HEK293 (cell line): ENCODE measurements around the gene C2orf49.

ENCODE experiments used
- CTCF ChIA-PET: fragments of 350-600 bp; formaldehyde crosslinking; extraction: SDS; loops from one replicate; lab custom pipeline; 2021; ENCODE audit warnings: antibody characterized with exemption; lab: Yijun Ruan, JAX
- POLR2A ChIA-PET: fragments of 300-600 bp; formaldehyde crosslinking; extraction: SDS; loops from one replicate; lab custom pipeline; 2020; ENCODE audit warnings: antibody characterized with exemption, inconsistent platforms; lab: Yijun Ruan, JAX
- H3K27ac ChIP-seq: fragments of 200-500 bp; sonication (Bioruptor generic); 2 replicates; pipeline ENCODE4 v1.5.1; 2014; ENCODE audit warnings: low read depth, low read length, control low read depth, inconsistent platforms; ENCODE audit errors: extremely low read depth
- H3K36me3 ChIP-seq, 2 experiments: fragments of 200-500 bp in 1 of 2; sonication (Bioruptor generic) in 1 of 2; 1 replicate in 1 of 2; 2 replicates in 1 of 2; pipeline ENCODE4 v1.5.1; 2014 to 2017; ENCODE audit warnings: inconsistent platforms in 2 of 2, low read length in 2 of 2; ENCODE audit not compliant: control insufficient read depth in 2 of 2, insufficient read depth in 1 of 2
- H3K4me1 ChIP-seq: fragments of 200-500 bp; sonication (Bioruptor generic); 2 replicates; pipeline ENCODE4 v1.5.1; 2014; ENCODE audit warnings: mild to moderate bottlenecking, low read length, inconsistent platforms; ENCODE audit not compliant: control insufficient read depth, insufficient read depth
- H3K4me3 ChIP-seq: 2 replicates; pipeline ENCODE4 v1.5.1; 2011; ENCODE audit warnings: low read depth, mild to moderate bottlenecking, control low read depth, low read length, moderate library complexity
- H3K9me3 ChIP-seq: fragments of 200-500 bp; sonication (Bioruptor generic); 2 replicates; pipeline ENCODE4 v1.5.1; 2014; ENCODE audit warnings: low read depth, low read length, inconsistent platforms; ENCODE audit not compliant: control insufficient read depth, insufficient read depth
- GFI1B ChIP-seq: fragments of 450-650 bp; formaldehyde crosslinking; IDR thresholded peaks from 2 replicates; pipeline ENCODE4 v1.5.1; 2016; ENCODE audit warnings: missing biosample characterization, missing genetic modification characterization
- GLIS2 ChIP-seq: fragments of 450-650 bp; formaldehyde crosslinking; IDR thresholded peaks from 2 replicates; pipeline ENCODE4 v1.5.1; 2016; ENCODE audit warnings: missing biosample characterization, missing genetic modification characterization
- HOXA7 ChIP-seq: sonication (generic); formaldehyde crosslinking; IDR thresholded peaks from 2 replicates; pipeline ENCODE4 v1.8.1; 2022; ENCODE audit warnings: missing genetic modification reagents, borderline replicate concordance
- SCRT2 ChIP-seq: fragments of 450-650 bp; formaldehyde crosslinking; IDR thresholded peaks from 2 replicates; pipeline ENCODE4 v1.5.1; 2016; ENCODE audit warnings: missing biosample characterization, missing genetic modification characterization
- WT1 ChIP-seq: fragments of 450-650 bp; formaldehyde crosslinking; IDR thresholded peaks from 2 replicates; pipeline ENCODE4 v1.5.1; 2016; ENCODE audit warnings: missing biosample characterization, missing genetic modification characterization
- YY1 ChIP-seq: fragments of 450-650 bp; formaldehyde crosslinking; IDR thresholded peaks from 2 replicates; pipeline ENCODE4 v1.5.1; 2018; ENCODE audit warnings: missing biosample characterization, missing genetic modification characterization
- ZBTB17 ChIP-seq: fragments of 450-650 bp; formaldehyde crosslinking; IDR thresholded peaks from 2 replicates; pipeline ENCODE4 v1.5.1; 2016; ENCODE audit warnings: missing biosample characterization, missing genetic modification characterization
- ZNF114 ChIP-seq: fragments of 450-650 bp; formaldehyde crosslinking; IDR thresholded peaks from 2 replicates; pipeline ENCODE4 v1.5.0; 2017; ENCODE audit warnings: missing biosample characterization, missing genetic modification characterization
- ZNF37A ChIP-seq: fragments of 450-650 bp; IDR thresholded peaks from 2 replicates; pipeline ENCODE4 v1.5.1; 2018; ENCODE audit warnings: missing biosample characterization, missing genetic modification characterization
- ZNF621 ChIP-seq: fragments of 450-650 bp; formaldehyde crosslinking; IDR thresholded peaks from 2 replicates; pipeline ENCODE4 v1.5.1; 2017; ENCODE audit warnings: missing biosample characterization, missing genetic modification characterization
- ZSCAN30 ChIP-seq: fragments of 450-650 bp; IDR thresholded peaks from 2 replicates; pipeline ENCODE4 v1.5.1; 2018; ENCODE audit warnings: missing biosample characterization, mild to moderate bottlenecking, missing genetic modification characterization, moderate library complexity
- ZXDB ChIP-seq: fragments of 450-650 bp; formaldehyde crosslinking; IDR thresholded peaks from 2 replicates; pipeline ENCODE4 v1.5.1; 2016; ENCODE audit warnings: missing biosample characterization, missing genetic modification characterization
- TF ChIP-seq, protein P1 (sequence below): fragments of 450-650 bp; IDR thresholded peaks from 2 replicates; pipeline ENCODE4 v1.5.1; 2018; ENCODE audit warnings: missing biosample characterization, mild to moderate bottlenecking, missing genetic modification characterization
- TF ChIP-seq, protein P2 (sequence below): fragments of 450-650 bp; formaldehyde crosslinking; IDR thresholded peaks from 2 replicates; pipeline ENCODE4 v1.5.1; 2016; ENCODE audit warnings: missing biosample characterization, missing genetic modification characterization
- TF ChIP-seq, protein P3 (sequence below): fragments of 450-650 bp; formaldehyde crosslinking; IDR thresholded peaks from 2 replicates; pipeline ENCODE4 v1.5.1; 2016; ENCODE audit warnings: missing biosample characterization, missing genetic modification characterization
- TF ChIP-seq, protein P4 (sequence below): fragments of 450-650 bp; formaldehyde crosslinking; IDR thresholded peaks from 2 replicates; pipeline ENCODE4 v1.5.1; 2016; ENCODE audit warnings: missing biosample characterization, missing genetic modification characterization
- TF ChIP-seq, protein P5 (sequence below): fragments of 450-650 bp; formaldehyde crosslinking; IDR thresholded peaks from 2 replicates; pipeline ENCODE4 v1.5.1; 2017; ENCODE audit warnings: missing biosample characterization, missing genetic modification characterization
- TF ChIP-seq, protein P6 (sequence below): fragments of 450-650 bp; formaldehyde crosslinking; IDR thresholded peaks from 2 replicates; pipeline ENCODE4 v1.5.1; 2016; ENCODE audit warnings: missing biosample characterization, missing genetic modification characterization

The C2orf49 gene

DNA sequence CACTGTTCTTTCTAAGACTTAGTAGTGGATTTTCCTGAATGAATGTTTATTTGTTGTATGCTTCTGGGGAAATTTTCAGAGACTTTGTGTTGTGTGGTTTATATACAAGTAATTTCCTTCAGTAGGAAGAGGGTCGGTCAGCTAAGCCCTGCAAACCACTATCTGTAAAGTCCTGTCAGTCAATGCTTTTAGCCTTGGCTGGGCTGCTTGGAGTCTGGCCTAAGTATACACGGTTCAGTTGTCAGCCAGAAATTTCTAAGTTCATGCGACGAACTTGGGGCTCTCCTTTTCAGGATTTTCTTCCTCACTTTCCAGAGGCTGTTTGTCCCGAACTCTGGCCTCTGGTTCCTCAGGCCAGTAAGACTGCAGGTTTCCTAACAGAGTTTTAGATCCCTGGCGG is 21.3 kb downstream of the C2orf49 start (continued):
- TF ChIP-seq, protein P1, sequence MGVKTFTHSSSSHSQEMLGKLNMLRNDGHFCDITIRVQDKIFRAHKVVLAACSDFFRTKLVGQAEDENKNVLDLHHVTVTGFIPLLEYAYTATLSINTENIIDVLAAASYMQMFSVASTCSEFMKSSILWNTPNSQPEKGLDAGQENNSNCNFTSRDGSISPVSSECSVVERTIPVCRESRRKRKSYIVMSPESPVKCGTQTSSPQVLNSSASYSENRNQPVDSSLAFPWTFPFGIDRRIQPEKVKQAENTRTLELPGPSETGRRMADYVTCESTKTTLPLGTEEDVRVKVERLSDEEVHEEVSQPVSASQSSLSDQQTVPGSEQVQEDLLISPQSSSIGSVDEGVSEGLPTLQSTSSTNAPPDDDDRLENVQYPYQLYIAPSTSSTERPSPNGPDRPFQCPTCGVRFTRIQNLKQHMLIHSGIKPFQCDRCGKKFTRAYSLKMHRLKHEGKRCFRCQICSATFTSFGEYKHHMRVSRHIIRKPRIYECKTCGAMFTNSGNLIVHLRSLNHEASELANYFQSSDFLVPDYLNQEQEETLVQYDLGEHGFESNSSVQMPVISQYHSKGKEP (tag by site-specific recombination) = no peak

DNA sequence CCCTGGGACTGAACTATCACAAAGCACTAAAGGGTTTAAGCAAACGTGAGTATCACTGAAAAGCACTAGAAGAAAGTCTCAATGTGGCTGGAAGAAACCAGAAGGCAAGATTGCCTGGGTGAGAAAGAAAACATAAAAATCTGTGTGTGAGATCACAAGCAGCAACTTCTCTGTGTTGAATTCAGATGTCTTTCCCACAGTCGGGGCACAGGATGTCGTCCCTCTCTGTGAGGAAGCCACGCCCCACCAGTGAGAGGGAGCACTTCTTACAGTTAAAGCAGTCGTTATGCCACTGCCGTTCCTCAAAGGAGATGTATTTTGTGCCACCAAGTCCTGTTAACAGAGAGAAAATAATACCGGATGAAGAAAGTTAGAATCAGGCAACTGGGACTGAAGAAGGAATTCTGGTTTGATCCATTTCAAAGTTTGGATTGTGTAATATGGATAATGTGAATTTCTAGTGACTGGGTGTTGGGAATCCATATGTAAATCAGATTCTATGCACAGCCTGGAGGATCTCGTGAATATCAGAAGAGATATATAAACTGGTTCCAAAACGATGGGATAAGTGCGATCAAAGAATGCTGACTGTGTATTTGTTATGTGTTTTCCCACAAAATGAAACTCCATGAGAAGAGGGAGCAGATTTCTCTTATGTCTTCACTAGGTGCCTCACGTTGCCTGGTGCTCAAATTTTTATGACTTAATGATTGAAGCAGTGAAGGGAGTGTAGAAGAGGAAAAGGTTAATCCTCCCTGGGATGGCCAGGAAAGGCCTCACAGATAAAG is 24.0 kb downstream of the C2orf49 start:
- TF ChIP-seq YY1 (tag by site-specific recombination) (no peak), ZXDB (no peak), ZNF621 (tag by site-specific recombination) (no peak), GFI1B (tag by site-specific recombination) (no peak), ZNF37A (tag by site-specific recombination) (no peak), ZSCAN30 (tag by site-specific recombination) (no peak), ZNF114 (tag by site-specific recombination) (no peak), WT1 (tag by site-specific recombination) (no peak)
- TF ChIP-seq, protein P2, sequence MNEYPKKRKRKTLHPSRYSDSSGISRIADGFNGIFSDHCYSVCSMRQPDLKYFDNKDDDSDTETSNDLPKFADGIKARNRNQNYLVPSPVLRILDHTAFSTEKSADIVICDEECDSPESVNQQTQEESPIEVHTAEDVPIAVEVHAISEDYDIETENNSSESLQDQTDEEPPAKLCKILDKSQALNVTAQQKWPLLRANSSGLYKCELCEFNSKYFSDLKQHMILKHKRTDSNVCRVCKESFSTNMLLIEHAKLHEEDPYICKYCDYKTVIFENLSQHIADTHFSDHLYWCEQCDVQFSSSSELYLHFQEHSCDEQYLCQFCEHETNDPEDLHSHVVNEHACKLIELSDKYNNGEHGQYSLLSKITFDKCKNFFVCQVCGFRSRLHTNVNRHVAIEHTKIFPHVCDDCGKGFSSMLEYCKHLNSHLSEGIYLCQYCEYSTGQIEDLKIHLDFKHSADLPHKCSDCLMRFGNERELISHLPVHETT (tag by site-specific recombination) = no peak
- TF ChIP-seq, protein P3, sequence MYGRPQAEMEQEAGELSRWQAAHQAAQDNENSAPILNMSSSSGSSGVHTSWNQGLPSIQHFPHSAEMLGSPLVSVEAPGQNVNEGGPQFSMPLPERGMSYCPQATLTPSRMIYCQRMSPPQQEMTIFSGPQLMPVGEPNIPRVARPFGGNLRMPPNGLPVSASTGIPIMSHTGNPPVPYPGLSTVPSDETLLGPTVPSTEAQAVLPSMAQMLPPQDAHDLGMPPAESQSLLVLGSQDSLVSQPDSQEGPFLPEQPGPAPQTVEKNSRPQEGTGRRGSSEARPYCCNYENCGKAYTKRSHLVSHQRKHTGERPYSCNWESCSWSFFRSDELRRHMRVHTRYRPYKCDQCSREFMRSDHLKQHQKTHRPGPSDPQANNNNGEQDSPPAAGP (tag by site-specific recombination) = no peak
- TF ChIP-seq, protein P4, sequence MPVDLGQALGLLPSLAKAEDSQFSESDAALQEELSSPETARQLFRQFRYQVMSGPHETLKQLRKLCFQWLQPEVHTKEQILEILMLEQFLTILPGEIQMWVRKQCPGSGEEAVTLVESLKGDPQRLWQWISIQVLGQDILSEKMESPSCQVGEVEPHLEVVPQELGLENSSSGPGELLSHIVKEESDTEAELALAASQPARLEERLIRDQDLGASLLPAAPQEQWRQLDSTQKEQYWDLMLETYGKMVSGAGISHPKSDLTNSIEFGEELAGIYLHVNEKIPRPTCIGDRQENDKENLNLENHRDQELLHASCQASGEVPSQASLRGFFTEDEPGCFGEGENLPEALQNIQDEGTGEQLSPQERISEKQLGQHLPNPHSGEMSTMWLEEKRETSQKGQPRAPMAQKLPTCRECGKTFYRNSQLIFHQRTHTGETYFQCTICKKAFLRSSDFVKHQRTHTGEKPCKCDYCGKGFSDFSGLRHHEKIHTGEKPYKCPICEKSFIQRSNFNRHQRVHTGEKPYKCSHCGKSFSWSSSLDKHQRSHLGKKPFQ = no peak
- TF ChIP-seq, protein P5, sequence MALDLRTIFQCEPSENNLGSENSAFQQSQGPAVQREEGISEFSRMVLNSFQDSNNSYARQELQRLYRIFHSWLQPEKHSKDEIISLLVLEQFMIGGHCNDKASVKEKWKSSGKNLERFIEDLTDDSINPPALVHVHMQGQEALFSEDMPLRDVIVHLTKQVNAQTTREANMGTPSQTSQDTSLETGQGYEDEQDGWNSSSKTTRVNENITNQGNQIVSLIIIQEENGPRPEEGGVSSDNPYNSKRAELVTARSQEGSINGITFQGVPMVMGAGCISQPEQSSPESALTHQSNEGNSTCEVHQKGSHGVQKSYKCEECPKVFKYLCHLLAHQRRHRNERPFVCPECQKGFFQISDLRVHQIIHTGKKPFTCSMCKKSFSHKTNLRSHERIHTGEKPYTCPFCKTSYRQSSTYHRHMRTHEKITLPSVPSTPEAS = no peak
- H3K27ac ChIP-seq = no peak overlapping the region
- H3K4me1 ChIP-seq = no peaks in the 10 kb centered on the region
- POLR2A ChIA-PET = interaction anchor here (1.1 kb wide), 1 partner anchor 12 kb away, joined by 3 read pairs; no protein-coding TSS in a partner anchor
- peaks cover 24 to 84% of the 10 kb centered on the region in 2 experiments for H3K36me3 ChIP-seq
- H3K9me3 ChIP-seq = no peaks in the 10 kb centered on the region
- H3K4me3 ChIP-seq = no peak overlapping the region
- CTCF ChIA-PET = interaction anchor here (1.1 kb wide), 1 partner anchor 160 kb away, joined by 7 read pairs; no protein-coding TSS in a partner anchor

DNA sequence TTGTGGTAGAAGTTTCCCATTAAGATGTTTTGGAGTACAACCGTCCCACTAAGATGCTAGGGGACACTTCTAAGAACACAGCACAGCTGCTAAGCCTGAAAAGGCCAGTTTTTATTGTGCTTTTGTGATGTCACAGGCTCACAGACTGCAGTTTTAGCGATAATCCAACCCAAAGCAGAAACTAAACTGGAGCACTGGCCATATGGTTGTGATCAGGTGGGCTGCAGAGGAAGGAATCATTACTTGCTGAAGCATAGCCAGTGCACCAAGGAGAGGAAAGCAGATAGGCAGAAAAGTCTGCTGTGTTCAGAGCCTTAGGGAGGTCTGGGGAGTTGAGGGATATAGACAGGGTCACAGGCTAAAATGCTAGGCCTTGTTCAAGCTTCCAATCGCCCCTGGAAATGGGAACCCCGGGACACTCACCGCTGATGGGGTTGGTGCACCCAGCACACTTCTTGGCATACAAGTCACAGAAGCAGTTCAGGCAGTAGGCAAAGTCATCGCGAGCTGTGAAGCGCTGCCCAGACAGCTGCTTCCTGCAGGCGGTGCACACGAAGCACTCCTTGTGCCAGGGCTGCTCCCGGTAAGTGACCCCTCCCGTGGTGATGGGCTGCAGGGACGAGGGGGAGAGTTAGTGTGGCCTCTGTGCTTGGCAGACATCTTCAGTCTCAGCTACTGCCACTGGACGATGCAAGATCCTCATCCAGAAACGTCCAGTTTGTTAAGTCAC is 25.7 kb downstream of the C2orf49 start:
- ChIA-PET CTCF (interaction anchor here (0.7 to 1.6 kb wide), 4 partner anchors 15 to 158 kb away, joined by 3 to 7 read pairs (median 4); no protein-coding TSS in a partner anchor), POLR2A (no interaction called here)
- no peaks in the 10 kb centered on the region for H3K9me3 ChIP-seq
- no peak overlapping the region for H3K27ac ChIP-seq
- no peak overlapping the region for H3K4me3 ChIP-seq
- H3K36me3 ChIP-seq = peaks cover 24 to 86% of the 10 kb centered on the region in 2 experiments
- no peaks in the 10 kb centered on the region for H3K4me1 ChIP-seq
- TF ChIP-seq SCRT2 (no peak), ZBTB17 (tag by site-specific recombination) (no peak), HOXA7 (no peak), GLIS2 (tag by site-specific recombination) (no peak)
- TF ChIP-seq, protein P6, sequence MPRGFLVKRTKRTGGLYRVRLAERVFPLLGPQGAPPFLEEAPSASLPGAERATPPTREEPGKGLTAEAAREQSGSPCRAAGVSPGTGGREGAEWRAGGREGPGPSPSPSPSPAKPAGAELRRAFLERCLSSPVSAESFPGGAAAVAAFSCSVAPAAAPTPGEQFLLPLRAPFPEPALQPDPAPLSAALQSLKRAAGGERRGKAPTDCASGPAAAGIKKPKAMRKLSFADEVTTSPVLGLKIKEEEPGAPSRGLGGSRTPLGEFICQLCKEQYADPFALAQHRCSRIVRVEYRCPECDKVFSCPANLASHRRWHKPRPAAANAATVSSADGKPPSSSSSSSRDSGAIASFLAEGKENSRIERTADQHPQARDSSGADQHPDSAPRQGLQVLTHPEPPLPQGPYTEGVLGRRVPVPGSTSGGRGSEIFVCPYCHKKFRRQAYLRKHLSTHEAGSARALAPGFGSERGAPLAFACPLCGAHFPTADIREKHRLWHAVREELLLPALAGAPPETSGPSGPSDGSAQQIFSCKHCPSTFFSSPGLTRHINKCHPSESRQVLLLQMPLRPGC (tag by site-specific recombination) = no peak
